ENCODE results near the gene GPX4.

GPX4 gene

GRCh38 chr19:1135454-1135853 lies 31.7 kb downstream of the GPX4 start:
- in situ Hi-C loops (cut with HindIII; ENCODE audit: low sequenced_read_pairs) = no loop called here
- no peak overlapping the region for H3K4me3 ChIP-seq (ENCODE audit: low read depth, low read length)
- TF ChIP-seq CTCF (IDR thresholded peaks at IDR 0.05; ENCODE audit: low read depth, low read length) = no peak
- no peak for DNase-seq (ENCODE audit: low read depth, low spot score)

GRCh38 chr19:1136201-1136600 lies 32.4 kb downstream of the GPX4 start:
- no peak for DNase-seq (ENCODE audit: low read depth, low spot score)
- H3K4me3 ChIP-seq (ENCODE audit: low read depth, low read length) = no peak overlapping the region
- no peak for TF ChIP-seq CTCF (IDR thresholded peaks at IDR 0.05; ENCODE audit: low read depth, low read length)
- in situ Hi-C loops (cut with HindIII; ENCODE audit: low sequenced_read_pairs) = no loop called here

- in situ Hi-C loops (cut with HindIII; ENCODE audit: low sequenced_read_pairs) = no loop called here
- no peak for DNase-seq (ENCODE audit: low read depth, low spot score)
- H3K4me3 ChIP-seq (ENCODE audit: low read depth, low read length) = no peak overlapping the region
- TF ChIP-seq CTCF (IDR thresholded peaks at IDR 0.05; ENCODE audit: low read depth, low read length) = no peak
Observed at GRCh38 chr19:1136621-1137317, 33.0 kb downstream of the GPX4 start.

- TF ChIP-seq CTCF (IDR thresholded peaks at IDR 0.05; ENCODE audit: low read depth, low read length) = no peak
- no peak for DNase-seq (ENCODE audit: low read depth, low spot score)
- in situ Hi-C loops (cut with HindIII; ENCODE audit: low sequenced_read_pairs) = no loop called here
- H3K4me3 ChIP-seq (ENCODE audit: low read depth, low read length) = no peak overlapping the region
Observed at GRCh38 chr19:1138121-1138520, 34.3 kb downstream of the GPX4 start.

- no peak overlapping the region for H3K4me3 ChIP-seq (ENCODE audit: low read depth, low read length)
- in situ Hi-C loops (cut with HindIII; ENCODE audit: low sequenced_read_pairs) = no loop called here
- TF ChIP-seq CTCF (IDR thresholded peaks at IDR 0.05; ENCODE audit: low read depth, low read length) = no peak
- DNase-seq (ENCODE audit: low read depth, low spot score) = no peak
Observed at GRCh38 chr19:1139126-1139525, 35.3 kb downstream of the GPX4 start.

- H3K4me3 ChIP-seq (ENCODE audit: low read depth, low read length) = no peak overlapping the region
- in situ Hi-C loops (cut with HindIII; ENCODE audit: low sequenced_read_pairs) = no loop called here
- TF ChIP-seq CTCF (IDR thresholded peaks at IDR 0.05; ENCODE audit: low read depth, low read length) = no peak
- DNase-seq (ENCODE audit: low read depth, low spot score) = no peak
Observed at GRCh38 chr19:1140272-1141027, 36.7 kb downstream of the GPX4 start.
